SW480 (cell line): ENCODE data around the gene BHMT.
"Not testable (repeated sequence)": the region's sequence is repeated elsewhere in the genome, so short reads cannot be mapped to it uniquely, and the experiment has no call there.

Source experiments
- DNase-seq: peaks from one replicate; pipeline ENCODE4 v3.0.0-alpha.2; 2016; ENCODE audit warnings: low spot score

Gene BHMT

DNA sequence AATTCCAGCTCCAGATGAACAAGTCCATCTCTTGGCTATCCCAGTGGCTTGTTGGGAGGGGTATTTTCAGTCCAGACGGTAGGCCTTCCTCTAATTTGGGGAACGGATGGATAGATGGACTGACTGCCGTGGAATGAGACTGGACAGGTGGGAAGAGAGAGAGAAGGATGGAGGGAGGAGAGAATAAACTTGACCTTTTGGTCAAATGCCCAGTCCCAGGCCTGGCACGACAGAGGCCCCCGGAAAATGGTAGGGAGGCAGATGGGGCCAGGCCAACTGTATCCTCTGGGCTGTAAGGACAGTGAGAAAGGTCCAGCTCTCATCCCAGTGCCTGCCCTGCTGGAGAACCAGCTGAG, 1.1 kb downstream of the BHMT start:
- DNase-seq, result no peak

DNA sequence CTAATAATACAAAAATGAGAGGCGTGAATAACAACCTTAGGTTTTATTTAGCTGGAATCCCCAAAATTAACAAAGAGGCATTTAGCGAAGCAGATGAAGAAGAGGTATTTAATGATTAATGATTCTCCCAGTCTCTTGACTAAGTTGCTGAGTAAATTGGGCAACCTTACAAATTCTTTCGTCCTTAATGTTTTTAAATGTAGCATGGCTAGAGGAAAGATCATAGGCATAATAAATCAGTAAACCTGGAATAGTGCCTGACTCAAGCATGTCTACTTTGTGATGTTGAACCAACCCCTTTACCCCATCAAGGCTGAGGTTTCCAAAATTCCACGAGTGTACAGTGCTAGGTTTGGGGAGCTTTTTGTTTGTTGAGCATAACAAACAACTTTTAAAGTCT, 7.9 kb downstream of the BHMT start:
- DNase-seq, result no peak

DNA sequence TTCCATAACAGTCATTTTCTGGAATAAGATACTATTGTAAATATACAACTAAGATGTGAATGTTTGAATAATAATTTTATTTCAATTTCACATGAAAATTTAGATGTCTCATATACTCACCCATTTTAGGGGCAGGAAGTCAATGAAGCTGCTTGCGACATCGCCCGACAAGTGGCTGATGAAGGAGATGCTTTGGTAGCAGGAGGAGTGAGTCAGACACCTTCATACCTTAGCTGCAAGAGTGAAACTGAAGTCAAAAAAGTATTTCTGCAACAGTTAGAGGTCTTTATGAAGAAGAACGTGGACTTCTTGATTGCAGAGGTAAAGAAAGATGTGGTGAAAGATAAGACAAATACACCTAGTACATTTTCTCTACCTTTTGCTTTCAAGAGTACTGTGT, 8.6 kb downstream of the BHMT start:
- no peak for DNase-seq

DNA sequence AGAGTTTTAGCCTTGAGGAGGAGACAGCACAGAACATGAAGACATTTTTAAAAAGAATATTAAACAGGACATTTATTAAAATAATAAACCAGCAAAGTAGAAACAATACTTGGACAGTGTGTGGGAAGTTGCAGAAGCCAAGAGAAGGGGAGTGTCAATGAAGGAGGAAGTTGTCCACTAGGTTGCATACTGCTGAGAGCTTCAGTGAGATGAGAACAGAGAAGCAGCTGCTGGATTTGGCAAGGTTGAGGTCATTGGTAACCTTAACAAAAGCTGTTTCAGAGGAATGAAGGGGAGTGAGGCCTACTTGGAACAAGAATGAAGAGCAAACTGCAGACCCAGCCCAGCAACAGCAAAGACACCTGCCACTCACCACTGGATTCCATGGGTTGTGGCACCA, 11.4 kb downstream of the BHMT start:
- DNase-seq, result no peak

DNA sequence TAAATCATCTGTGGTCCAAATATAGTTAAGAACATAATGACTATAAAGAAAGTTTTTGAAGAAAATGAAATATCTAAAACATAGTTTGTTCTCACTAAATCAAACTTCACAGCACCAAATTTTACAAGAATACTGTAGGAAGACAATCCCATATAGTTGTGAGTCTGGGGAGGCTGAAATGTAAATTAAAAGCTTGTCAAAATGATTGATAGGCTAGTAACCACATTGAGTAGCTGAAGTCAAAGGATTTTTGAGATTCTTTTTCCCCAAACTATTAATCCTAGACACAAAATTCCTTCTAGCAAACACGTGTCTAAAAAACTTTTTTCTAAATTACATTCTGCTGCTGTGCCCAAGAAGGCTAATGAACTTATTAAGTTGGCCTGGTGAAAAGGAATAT, 13.0 kb downstream of the BHMT start:
- no peak for DNase-seq

DNA sequence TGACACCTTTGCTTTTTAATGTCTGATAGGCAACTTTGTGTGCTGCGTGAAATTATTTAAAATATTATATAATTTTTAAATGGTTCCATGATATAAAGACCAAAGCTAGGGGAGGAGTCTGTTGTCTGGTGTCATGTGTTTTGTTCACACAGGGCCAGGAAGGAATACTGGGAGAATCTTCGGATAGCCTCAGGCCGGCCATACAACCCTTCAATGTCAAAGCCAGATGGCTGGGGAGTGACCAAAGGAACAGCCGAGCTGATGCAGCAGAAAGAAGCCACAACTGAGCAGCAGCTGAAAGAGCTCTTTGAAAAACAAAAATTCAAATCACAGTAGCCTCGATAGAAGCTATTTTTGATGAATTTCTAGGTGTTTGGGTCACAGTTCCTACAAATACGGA, 19.2 kb downstream of the BHMT start:
- DNase-seq, result no peak

DNA sequence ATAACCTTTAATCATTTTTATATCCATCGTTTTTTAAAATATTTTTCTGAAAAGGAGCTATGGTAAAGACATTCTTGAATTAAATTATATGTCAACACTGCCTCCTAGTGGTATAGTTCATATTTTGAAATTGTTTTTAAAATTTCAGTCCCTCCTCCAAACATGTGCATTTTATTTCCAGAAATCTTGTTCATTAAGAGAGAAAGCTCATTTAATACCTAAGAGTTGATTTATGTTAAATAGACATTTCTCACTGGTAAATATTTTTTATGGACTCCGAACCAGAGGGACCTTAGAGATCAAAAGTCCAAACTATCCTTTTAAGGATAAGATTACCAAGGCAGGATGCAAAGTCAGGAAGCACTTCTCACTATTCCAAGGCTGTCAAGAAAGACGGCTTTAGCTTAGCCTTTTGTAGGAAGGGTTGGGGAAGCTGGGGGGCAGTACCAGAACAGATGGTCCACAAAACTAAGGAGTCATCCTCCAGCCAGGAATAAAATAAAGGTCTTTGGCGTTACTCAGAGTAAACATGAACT, 21.6 kb downstream of the BHMT start:
- DNase-seq, result peak; percentile 50

DNA sequence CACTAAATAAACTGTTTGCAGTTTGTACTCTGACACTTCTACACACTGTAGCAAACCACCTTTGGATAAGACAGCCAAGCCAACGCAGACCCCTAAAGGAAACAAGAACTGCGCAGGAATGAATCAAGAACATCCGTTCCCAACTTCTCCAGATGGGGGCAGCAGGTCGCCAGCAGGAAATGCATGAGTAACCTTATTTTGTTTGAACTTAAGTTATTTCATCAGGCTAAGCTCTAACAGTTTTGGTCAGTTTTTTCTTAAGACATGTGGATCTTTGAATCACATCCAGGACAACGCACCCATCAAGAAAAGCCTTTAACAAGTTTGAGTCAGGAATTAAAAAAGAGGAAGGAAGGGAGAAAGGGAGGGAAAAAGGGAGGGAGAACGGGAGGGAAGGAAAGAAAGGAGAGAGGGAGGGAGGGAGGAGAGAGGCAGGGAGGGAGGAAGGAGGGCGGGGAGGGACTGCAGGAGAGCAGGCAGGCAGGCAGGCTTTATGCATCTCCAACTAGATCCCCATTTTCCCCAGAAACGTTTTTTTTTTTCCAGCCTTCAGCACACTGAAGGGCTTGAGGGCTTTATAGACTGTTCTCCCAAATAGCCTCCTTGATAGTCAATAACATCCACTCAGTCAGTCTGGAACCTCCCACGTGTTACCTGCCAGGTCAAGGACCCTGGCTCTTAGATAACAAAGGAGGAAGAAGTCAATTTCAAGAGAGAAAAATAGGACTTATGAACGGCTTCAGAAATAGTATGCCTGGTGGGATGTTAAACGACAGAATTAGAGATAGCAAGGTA, 22.2 kb downstream of the BHMT start:
- DNase-seq, result peak; percentile 69

DNA sequence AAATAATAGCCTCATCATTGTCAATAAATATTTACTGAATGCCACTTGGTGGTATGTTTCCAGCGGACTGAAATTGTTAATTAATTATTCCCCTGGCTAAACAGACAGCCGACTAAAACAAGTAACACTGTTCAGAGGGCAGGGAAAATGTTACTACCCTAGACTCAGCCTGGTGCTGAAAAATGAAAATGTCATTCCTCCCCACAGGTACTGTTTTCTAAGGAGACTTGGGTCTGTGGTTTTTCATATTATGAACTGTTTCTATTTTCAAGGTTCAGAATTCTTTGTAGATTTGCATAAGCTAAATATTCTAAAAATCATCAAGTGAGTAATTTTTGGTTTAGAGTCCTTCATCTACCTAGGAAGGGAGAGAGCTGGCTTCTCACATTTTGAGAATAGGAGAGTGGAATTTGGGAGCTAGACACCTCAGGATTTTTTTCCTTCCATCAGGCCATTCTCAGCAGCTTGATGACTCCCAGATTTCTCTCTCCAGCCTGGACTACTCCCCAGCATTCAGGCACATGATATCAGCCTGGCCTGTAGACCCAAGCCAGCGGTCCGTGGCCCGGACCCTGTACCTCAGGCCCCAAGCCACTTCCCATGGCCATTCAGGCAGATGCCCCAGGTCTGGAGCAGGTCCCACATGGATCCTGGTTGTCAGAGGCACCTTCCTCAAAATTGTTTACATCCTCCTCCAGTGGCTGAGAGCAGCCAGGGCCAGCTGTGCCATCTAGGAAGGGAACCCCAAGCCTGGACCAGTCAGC, 24.4 kb downstream of the BHMT start:
- no peak for DNase-seq

DNA sequence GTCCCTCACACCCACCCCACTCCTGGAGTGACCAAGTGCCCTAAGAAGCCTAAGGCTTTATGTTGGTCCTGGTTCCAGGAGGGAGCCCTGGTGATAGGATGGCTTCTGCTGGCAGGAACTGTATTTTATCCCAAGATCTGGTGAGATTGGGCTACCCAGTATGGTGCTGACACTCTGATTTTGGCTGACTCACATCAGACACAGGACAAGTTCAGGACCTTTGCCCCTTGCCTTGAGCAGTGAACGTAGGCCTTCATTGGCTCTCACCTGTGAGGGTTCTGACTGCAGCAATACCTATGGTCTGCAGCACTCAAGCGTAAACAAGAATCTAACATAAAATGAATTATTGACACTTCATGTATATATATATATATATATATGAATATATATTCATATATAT, 25.0 kb downstream of the BHMT start:
- no peak for DNase-seq

DNA sequence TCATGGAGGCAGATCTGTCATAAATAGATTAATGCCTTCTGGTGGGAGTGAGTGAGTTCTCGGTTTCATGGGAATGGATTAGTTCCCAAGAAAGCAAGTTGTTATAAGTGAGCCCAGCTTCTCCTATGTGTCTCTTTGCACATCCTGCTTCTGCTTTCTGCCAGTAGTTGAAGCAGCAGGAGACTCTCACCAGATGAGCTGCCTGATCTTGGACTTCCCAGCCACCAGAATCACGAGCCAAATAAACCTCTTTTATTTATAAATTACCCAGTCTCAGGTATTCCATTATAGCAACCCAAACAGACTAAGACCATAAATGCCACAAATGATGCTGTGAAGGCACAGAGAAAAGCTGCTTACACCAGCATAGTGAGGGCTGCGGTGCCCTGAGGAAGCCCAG, 28.9 kb downstream of the BHMT start:
- no peak for DNase-seq

DNA sequence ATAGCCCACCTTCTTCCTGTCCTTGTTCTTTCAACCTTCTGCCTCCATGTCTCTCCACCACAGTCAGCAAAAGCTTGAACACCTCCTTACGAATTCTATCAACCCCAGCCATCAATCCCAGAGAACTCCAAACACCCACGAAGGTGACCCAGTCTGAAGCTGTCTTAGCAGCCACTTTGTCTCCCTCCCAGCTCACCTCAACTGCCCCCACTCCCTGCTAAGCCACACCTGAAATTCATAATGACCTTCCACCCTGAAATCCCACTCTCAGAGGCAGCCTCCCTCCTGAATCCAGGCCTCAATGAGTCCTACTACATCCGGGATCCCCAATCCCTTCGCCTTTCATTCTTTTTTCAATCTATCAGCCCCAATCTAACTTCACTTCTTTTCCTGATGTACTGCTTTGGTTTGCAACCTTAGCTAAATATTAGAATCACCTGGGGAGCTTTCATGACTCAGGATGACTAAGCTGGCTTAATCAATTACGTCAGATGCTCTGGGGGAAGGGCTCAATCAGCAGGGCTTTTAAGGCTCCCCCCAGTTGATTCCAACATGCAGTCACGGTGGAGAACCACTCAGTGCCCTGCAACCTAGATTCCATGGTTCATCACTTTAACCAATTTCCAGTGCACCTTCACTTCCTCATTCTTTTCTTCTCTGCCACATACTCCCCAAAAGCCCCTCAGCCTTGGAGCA, 32.2 kb downstream of the BHMT start:
- DNase-seq, result peak; percentile 44

DNA sequence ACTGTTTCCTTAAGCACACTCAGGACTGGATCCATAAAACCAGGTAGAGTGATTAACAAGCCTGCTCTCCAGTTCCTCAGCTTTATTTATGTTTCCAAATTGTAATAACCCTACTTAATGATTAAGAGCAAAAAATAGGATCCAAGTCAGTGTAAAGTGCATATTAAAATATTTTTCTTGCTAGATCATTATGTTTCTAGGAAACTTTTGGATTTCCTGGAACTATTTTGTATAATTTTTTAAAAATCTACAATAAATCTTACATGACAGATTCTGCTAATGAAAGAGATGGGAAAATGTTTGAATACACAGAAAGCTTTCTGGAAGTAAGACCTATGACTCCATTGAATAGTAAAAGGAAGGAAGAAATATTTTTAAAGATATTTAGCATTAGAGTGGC, 35.5 kb downstream of the BHMT start:
- no peak for DNase-seq

DNA sequence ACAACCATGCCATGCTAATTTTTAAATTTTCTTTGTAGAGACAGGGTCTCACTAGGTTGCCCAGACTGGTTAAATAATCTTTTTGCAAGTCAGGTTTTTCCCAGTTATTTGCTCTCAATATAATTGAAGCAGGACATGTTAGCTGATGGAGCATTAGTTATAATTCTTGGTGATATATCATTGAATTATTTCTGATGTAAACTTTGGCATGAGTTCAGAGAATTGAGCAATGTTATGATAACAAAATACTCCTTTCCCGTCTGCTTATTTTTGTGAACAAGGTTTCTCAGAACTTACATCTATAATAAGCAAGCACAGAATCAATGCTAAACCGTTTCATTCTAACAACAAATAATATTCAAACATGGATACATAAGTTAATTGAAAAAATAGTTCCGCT, 37.8 kb downstream of the BHMT start:
- DNase-seq, result no peak

DNA sequence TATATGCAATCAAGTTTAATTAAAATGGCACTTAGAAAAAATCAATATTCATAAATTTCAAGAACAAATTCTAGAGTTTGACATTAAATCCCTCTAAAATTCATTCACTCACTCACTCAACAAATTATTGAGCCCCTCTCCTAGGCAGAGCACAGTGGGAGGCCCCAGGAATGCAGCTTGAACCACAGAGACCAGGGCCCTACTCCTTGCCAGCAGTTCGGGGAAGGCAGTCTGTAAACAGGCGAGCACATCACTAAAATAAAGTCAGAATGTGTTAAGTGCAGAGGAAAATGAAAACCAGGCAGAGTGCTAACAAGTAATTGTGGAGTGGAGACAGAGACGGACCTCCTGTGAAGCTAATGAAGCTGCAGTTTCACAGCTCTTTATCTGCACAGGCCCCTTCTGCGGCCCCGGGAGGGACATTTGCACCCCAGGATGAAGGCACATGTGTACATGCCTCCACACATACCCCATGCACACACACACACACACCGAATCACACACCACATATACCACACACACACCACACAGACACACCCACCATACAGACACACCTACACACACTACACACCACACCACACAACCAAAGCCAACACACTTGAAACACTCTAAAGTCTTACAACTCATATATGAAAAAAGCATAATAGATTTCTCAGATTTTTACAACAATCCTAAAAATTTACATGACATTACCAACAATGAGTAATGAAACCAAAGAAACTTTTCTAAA, 40.5 kb downstream of the BHMT start:
- no peak for DNase-seq

DNA sequence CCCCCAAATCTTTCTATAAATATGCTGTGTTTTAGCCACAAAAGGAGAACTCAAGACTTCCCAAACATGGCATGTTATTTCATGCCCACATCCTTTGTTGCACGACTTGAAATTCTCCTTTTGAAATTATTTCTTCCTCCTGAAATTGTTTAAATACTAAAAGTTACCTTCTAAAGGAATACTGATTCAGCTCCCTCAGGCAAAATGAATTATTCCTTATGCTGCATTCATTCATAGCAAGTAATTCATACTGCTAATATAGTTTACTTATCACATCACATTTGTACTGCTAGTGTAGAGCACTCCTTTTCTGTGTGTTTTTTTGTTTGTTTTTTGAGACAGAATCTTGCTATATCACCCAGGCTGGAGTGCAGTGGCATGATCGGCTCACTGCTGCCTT, 45.7 kb downstream of the BHMT start:
- DNase-seq, result no peak

DNA sequence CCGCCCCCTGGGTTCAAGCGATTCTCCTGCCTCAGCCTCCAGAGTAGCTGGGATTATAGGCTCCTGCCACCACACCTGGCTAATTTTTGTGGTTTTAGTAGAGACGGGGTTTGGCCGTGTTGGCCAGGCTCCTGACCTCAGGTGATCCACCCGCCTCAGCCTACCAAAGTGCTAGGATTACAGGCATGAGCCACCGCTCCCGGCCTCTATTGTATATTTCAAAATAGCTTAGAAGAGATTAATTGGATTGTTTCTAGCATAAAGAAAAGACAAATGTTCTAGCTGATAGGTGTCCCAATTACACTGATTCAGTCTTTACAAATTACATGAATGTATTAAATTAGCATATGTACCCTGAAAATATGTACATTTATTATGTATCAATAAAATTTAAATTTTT, 50.0 kb downstream of the BHMT start:
- DNase-seq, result not testable (repeated sequence)

DNA sequence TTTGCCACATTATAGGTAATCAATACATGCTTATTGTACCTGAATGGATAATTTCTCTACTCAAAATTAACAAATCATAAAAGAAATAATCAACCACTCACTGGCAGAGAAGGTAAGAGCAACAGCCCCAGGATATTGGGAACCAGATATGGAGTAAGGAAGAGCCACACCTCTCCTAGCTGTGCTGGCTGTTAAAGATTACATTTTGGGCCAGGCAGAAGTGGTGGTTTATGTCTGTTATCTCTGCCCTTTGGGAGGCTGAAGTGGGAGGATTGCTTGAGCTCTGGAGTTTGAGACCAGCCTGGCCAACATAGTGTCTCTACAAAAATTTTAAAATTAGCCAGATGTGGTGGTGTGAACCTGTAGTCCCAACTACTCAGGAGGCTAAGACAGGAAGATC, 56.4 kb downstream of the BHMT start:
- DNase-seq, result no peak

DNA sequence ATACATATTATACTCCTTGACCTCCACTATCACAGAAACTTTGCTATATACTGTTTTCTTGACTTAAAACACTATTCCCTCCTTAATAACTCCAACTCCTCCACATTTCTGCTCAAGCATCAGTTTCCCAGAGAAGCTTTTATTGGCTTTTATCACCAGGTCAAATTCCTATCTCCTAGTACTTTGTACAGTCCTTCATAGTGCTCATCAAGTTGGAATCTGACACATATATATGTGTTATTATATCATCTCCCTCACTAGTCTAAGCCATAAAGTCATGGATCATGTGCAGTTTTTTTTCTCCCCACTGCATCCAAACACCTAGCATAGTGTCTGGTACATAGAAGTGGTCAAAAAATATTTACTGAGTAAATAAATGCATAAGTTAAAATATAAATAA, 59.1 kb downstream of the BHMT start:
- DNase-seq, result no peak

DNA sequence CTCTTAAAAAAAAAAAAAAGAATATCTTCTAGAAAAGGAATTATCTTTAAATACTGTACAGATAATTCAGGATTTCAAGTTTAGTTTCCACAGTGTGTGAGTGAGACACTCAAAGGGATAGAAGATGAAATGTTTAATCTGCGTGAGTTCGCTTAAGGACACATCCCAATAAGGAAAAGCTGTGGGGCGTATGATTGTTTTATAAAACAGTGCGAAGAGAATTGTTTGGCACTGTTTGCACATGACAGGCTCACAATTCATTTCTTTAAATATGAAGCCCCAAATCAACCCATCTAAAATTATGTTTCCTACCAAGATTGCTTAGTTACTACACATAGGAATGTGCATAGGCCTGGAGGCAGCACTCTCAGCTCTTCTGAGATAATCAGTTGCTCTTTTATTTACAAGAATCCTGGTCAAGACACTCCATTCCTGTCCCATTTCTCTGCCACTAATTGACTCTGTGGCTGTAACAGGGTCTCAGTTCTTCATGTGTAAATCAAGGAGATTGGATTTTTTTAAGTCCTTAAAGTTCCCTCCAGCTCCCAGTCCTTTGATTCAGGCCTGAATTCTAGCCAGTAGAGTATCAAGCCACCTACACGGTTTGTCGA, 60.1 kb downstream of the BHMT start:
- DNase-seq, result no peak

DNA sequence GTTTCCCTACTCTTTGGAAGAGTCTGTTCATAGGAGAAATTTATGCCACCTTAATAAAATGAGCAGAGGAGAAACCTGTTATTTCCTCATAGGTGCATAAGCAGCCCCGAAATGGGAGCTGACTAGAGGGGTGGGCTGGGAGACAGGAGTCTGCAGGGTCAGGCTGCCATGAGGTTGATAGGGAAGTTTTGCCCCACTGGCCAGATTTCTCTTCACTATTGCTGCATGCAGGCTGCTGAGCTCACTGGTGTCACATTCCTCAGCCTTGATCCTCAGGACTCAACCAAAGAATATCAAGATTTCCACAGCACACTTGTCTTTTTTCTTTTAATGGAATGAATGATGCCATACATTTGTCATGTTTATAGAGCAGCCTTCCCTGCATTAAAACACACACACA, 60.7 kb downstream of the BHMT start:
- no peak for DNase-seq

DNA sequence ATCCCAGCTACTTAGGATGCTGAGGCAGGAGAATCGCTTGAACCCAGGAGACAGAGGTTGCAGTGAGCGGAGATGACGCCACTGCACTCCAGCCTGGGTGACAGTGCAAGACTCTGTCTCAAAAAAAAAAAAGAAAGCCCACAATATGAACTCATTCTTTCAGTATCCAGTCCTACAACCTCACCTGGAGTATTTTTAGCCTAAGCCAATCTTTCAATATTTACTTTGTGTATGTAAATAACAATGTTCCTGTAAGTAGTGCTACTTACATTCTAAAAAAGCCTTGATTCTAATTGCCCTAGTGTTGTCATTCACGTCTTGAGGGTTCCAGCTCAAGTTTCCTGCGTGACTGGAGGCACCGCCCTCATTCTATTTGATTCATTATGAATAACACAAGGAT, 62.0 kb downstream of the BHMT start:
- DNase-seq, result no peak
